Liver (tissue), 9 donors: ENCODE results near the gene KCNA2. TPM values are rescaled to one million over a fixed set of nuclear protein-coding genes. Genes with fewer than 3 reads are reported as not detected.

ENCODE experiments used
- DNase-seq: peaks from one replicate; pipeline ENCODE4 v3.0.0-alpha.2; 2017; ENCODE audit warnings: low spot score
- H3K27ac ChIP-seq, 2 donors: one replicate each; pipeline ENCODE4 v1.7.0; 2013; ENCODE audit warnings: inconsistent platforms in 2 of 2, low read length in 2 of 2, control low read depth in 1 of 2, low read depth in 1 of 2, mild to moderate bottlenecking in 1 of 2
- H3K27me3 ChIP-seq, 4 donors: one replicate each; pipeline versions ENCODE4 v1.6.1 to v1.7.0; 2013; ENCODE audit warnings: low read length in 3 of 4, inconsistent platforms in 1 of 4, mild to moderate bottlenecking in 1 of 4, moderate library complexity in 1 of 4; ENCODE audit not compliant: control insufficient read depth in 4 of 4, insufficient read depth in 4 of 4
- H3K36me3 ChIP-seq, 4 donors: one replicate each; pipeline versions ENCODE4 v1.6.1 to v1.7.0; 2013; ENCODE audit warnings: low read length in 3 of 4, mild to moderate bottlenecking in 3 of 4, low read depth in 1 of 4, moderate library complexity in 1 of 4; ENCODE audit not compliant: control insufficient read depth in 4 of 4, insufficient read depth in 3 of 4
- H3K4me1 ChIP-seq, 4 donors: one replicate each; pipeline versions ENCODE4 v1.6.1 to v1.7.0; 2013; ENCODE audit warnings: low read length in 3 of 4, mild to moderate bottlenecking in 3 of 4, moderate library complexity in 1 of 4; ENCODE audit not compliant: control insufficient read depth in 4 of 4, insufficient read depth in 4 of 4
- H3K4me3 ChIP-seq, 3 donors: one replicate each; pipeline versions ENCODE4 v1.6.1 to v1.7.0; 2013; ENCODE audit warnings: low read length in 3 of 3, control low read depth in 1 of 3, low read depth in 1 of 3, mild to moderate bottlenecking in 1 of 3
- H3K9ac ChIP-seq, 2 donors: one replicate each; pipeline ENCODE4 v1.7.0; 2013; ENCODE audit warnings: low read length in 2 of 2, mild to moderate bottlenecking in 2 of 2, moderate library complexity in 2 of 2, control low read depth in 1 of 2, low read depth in 1 of 2
- H3K9me3 ChIP-seq, 4 donors: one replicate each; pipeline versions ENCODE4 v1.6.1 to v1.7.0; 2013; ENCODE audit warnings: low read length in 3 of 4; ENCODE audit not compliant: control insufficient read depth in 4 of 4
- ATF3 ChIP-seq: IDR thresholded peaks from 2 replicates; pipeline ENCODE4 v1.6.1; 2016; ENCODE audit warnings: antibody characterized with exemption
- EGR1 ChIP-seq, 2 donors: IDR thresholded peaks; 2 replicates each; pipeline ENCODE4 v1.6.1; 2016 to 2018; ENCODE audit warnings: antibody characterized with exemption in 2 of 2, low read depth in 2 of 2
- FOXA1 ChIP-seq: IDR thresholded peaks from 2 replicates; pipeline ENCODE4 v1.6.1; 2016; ENCODE audit warnings: antibody characterized with exemption
- GABPA ChIP-seq, 2 donors: IDR thresholded peaks in 1 of 2; conservative IDR thresholded peaks in 1 of 2; 2 replicates each; pipeline ENCODE4 v1.6.1; 2016; ENCODE audit warnings: antibody characterized with exemption in 2 of 2, mild to moderate bottlenecking in 1 of 2, moderate library complexity in 1 of 2
- HNF4G ChIP-seq: IDR thresholded peaks from 2 replicates; pipeline ENCODE4 v1.6.1; 2016; ENCODE audit warnings: antibody characterized with exemption
- JUND ChIP-seq, 2 donors: IDR thresholded peaks; 2 replicates each; pipeline ENCODE4 v1.6.1; 2016; ENCODE audit warnings: antibody characterized with exemption in 2 of 2
- NR2F2 ChIP-seq: IDR thresholded peaks from 2 replicates; pipeline ENCODE4 v1.6.1; 2016; ENCODE audit warnings: antibody characterized with exemption
- RAD21 ChIP-seq, 2 donors: IDR thresholded peaks; 2 replicates each; pipeline ENCODE4 v1.6.1; 2016; ENCODE audit warnings: antibody characterized with exemption in 2 of 2, mild to moderate bottlenecking in 2 of 2
- REST ChIP-seq: IDR thresholded peaks from 2 replicates; pipeline ENCODE4 v1.6.1; 2016; ENCODE audit warnings: antibody characterized with exemption, mild to moderate bottlenecking
- RXRA ChIP-seq, 2 donors: IDR thresholded peaks; 2 replicates each; pipeline ENCODE4 v1.6.1; 2017 to 2018; ENCODE audit warnings: antibody characterized with exemption in 2 of 2, mild to moderate bottlenecking in 1 of 2
- SP1 ChIP-seq: IDR thresholded peaks from 2 replicates; pipeline ENCODE4 v1.6.1; 2018; ENCODE audit warnings: antibody characterized with exemption, mild to moderate bottlenecking
- TAF1 ChIP-seq: conservative IDR thresholded peaks from 2 replicates; pipeline ENCODE4 v1.6.1; 2016; ENCODE audit warnings: antibody characterized with exemption, mild to moderate bottlenecking
- YY1 ChIP-seq: IDR thresholded peaks from 2 replicates; pipeline ENCODE4 v1.6.1; 2016; ENCODE audit warnings: antibody characterized with exemption, mild to moderate bottlenecking
- ZBTB33 ChIP-seq: IDR thresholded peaks from 2 replicates; pipeline ENCODE4 v1.6.1; 2016; ENCODE audit warnings: antibody characterized with exemption
- WGBS: extraction: QIAGEN DNeasy Blood & Tissue Kit; methylation state at CpG from one replicate; pipeline ENCODE4 v1.1.7; 2013; 5-methylcytosine and 5-hydroxymethylcytosine counted together
- polyA plus RNA-seq, 2 donors: library from polyadenylated mRNA; stranded (reverse) in 1 of 2; unstranded in 1 of 2; fragments of 200-250 nt in 1 of 2; fragments of >200 nt in 1 of 2; fragmentation: Nextera tagmentation in 1 of 2; extraction: Ambion mirVana in 1 of 2; gene quantifications; one replicate each; pipeline versions ENCODE4 v1.2.1 to v1.2.3, GENCODE V29; 2013 to 2015
- total RNA-seq, 2 donors: library from RNA; depleted of rRNA; stranded (reverse); fragments of >200 nt; gene quantifications; one replicate each; pipeline ENCODE4 v1.2.3, GENCODE V29; 2014
- TF ChIP-seq, protein P1 (sequence below): IDR thresholded peaks from 2 replicates; pipeline ENCODE4 v1.6.1; 2016; ENCODE audit warnings: antibody characterized with exemption
- TF ChIP-seq, protein P2 (sequence below): fragments of 150-350 bp; IDR thresholded peaks from 2 replicates; pipeline ENCODE4 v1.5.1; 2017; ENCODE audit warnings: improper control_type of control experiment, low read depth, low read length; ENCODE audit not compliant: missing input control
- donor health status: healthy.
- donor health status: healthy.
- donor health status: healthy.
- donor health status: healthy.
- donor health status: healthy.

The KCNA2 gene
- total and polyA plus RNA-seq, 4 donors, result 0.02 to 0.08 TPM; not detected in 2

GRCh38 chr1:110635434-110635833, 29.3 kb upstream of the KCNA2 start:
- Histone ChIP-seq H3K27me3 (peaks cover 0 to 2% (median 0%) of the 10 kb centered on the region in 4 donors), H3K4me3 (no peak overlapping the region), H3K9me3 (no peaks in the 10 kb centered on the region), H3K27ac (no peak overlapping the region), H3K36me3 (no peaks in the 10 kb centered on the region), H3K4me1 (no peaks in the 10 kb centered on the region), H3K9ac (no peak overlapping the region)
- WGBS, result 91% methylated on average over 2 of the region's 2 CpGs
- DNase-seq, result no peak
- no peak for TF ChIP-seq HNF4G
- TF ChIP-seq REST, result no peak
- no peak for TF ChIP-seq TAF1
- TF ChIP-seq ATF3, result no peak
- no peak for TF ChIP-seq JUND (IDR thresholded peaks at IDR 0.05)
- no peak for TF ChIP-seq NR2F2
- no peak for TF ChIP-seq RXRA (IDR thresholded peaks at IDR 0.05)
- no peak for TF ChIP-seq ZBTB33
- no peak for TF ChIP-seq EGR1 (IDR thresholded peaks at IDR 0.05; ENCODE audit: low read depth in 2 of 2)
- no peak for TF ChIP-seq GABPA (IDR thresholded peaks at IDR 0.05 in 1 of 2, conservative IDR thresholded peaks at IDR 0.05 in 1 of 2)
- no peak for TF ChIP-seq FOXA1
- TF ChIP-seq SP1, result no peak
- TF ChIP-seq, protein P1, sequence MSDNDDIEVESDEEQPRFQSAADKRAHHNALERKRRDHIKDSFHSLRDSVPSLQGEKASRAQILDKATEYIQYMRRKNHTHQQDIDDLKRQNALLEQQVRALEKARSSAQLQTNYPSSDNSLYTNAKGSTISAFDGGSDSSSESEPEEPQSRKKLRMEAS, result no peak
- TF ChIP-seq, protein P2, sequence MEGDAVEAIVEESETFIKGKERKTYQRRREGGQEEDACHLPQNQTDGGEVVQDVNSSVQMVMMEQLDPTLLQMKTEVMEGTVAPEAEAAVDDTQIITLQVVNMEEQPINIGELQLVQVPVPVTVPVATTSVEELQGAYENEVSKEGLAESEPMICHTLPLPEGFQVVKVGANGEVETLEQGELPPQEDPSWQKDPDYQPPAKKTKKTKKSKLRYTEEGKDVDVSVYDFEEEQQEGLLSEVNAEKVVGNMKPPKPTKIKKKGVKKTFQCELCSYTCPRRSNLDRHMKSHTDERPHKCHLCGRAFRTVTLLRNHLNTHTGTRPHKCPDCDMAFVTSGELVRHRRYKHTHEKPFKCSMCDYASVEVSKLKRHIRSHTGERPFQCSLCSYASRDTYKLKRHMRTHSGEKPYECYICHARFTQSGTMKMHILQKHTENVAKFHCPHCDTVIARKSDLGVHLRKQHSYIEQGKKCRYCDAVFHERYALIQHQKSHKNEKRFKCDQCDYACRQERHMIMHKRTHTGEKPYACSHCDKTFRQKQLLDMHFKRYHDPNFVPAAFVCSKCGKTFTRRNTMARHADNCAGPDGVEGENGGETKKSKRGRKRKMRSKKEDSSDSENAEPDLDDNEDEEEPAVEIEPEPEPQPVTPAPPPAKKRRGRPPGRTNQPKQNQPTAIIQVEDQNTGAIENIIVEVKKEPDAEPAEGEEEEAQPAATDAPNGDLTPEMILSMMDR, result no peak
- no peak for TF ChIP-seq YY1
- no peak for TF ChIP-seq RAD21 (IDR thresholded peaks at IDR 0.05)
